GM06990 (cell line): Measurements from ENCODE around the gene KAT2B.

ENCODE experiments used
- DNase-seq: peaks from one replicate; pipeline ENCODE4 v3.0.0-alpha.2; 2011; ENCODE audit not compliant: insufficient read length; ENCODE audit errors: extremely low read depth
- H3K27me3 ChIP-seq: replicated peaks from 2 replicates; pipeline ENCODE4 v1.6.0; 2011; ENCODE audit warnings: low read length; ENCODE audit not compliant: control insufficient read depth, insufficient read depth
- H3K36me3 ChIP-seq: 2 replicates; pipeline ENCODE4 v1.5.1; 2011; ENCODE audit warnings: low read length; ENCODE audit not compliant: control insufficient read depth, insufficient read depth
- H3K4me3 ChIP-seq: replicated peaks from 2 replicates; pipeline ENCODE4 v1.5.1; 2011; ENCODE audit warnings: low read depth, mild to moderate bottlenecking, control low read depth, low read length
- TF ChIP-seq, protein P1 (sequence below): IDR thresholded peaks from 2 replicates; pipeline ENCODE4 v1.5.1; 2011; ENCODE audit warnings: low read length, control low read depth, mild to moderate bottlenecking, inconsistent platforms; ENCODE audit not compliant: insufficient read depth, poor library complexity, severe bottlenecking

The KAT2B gene

DNA sequence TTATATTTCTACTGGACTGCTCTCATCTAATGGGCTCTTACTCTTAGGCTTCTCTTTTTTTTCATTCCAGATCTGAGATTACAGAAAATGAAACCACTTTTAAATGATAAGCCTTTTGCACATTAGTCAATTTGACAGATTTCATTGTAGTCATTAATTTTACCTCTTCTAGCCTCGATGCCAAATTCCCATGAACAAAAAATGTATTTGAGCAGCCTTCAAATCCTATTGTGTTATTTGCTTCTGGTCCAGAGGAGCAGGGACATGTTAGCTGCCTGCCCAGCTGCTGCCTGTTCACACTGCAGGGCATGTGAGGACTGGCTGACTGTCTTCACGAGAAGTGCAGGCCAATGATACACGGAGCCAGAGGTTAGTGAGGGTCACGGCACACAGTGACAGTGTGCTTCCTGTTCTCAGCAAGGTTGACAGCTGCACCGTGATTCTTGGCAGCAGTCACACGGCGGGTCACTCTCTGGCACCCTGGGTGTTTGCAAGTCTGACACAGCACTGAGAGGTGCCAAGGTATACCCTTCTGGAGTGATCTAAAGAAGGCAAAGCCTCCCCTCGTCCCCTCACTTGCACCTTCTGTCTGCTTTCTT, 40.8 kb downstream of the KAT2B start:
- no peaks in the 10 kb centered on the region for H3K36me3 ChIP-seq
- no peak overlapping the region for H3K4me3 ChIP-seq
- TF ChIP-seq, protein P1, sequence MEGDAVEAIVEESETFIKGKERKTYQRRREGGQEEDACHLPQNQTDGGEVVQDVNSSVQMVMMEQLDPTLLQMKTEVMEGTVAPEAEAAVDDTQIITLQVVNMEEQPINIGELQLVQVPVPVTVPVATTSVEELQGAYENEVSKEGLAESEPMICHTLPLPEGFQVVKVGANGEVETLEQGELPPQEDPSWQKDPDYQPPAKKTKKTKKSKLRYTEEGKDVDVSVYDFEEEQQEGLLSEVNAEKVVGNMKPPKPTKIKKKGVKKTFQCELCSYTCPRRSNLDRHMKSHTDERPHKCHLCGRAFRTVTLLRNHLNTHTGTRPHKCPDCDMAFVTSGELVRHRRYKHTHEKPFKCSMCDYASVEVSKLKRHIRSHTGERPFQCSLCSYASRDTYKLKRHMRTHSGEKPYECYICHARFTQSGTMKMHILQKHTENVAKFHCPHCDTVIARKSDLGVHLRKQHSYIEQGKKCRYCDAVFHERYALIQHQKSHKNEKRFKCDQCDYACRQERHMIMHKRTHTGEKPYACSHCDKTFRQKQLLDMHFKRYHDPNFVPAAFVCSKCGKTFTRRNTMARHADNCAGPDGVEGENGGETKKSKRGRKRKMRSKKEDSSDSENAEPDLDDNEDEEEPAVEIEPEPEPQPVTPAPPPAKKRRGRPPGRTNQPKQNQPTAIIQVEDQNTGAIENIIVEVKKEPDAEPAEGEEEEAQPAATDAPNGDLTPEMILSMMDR = no peak
- H3K27me3 ChIP-seq = no peaks in the 10 kb centered on the region
- peak; percentile 44 for DNase-seq

- Histone ChIP-seq H3K36me3 (no peaks in the 10 kb centered on the region), H3K27me3 (no peaks in the 10 kb centered on the region), H3K4me3 (no peak overlapping the region)
- TF ChIP-seq, protein P1 = no peak
- no peak for DNase-seq
Measured at GRCh38 chr3:20083253-20083652, 43.0 kb downstream of the KAT2B start.

- no peak for DNase-seq
- TF ChIP-seq, protein P1 = no peak
- no peak overlapping the region for H3K4me3 ChIP-seq
- H3K36me3 ChIP-seq = no peaks in the 10 kb centered on the region
- H3K27me3 ChIP-seq = no peaks in the 10 kb centered on the region
Measured at GRCh38 chr3:20083953-20084352, 43.7 kb downstream of the KAT2B start.

- H3K27me3 ChIP-seq = no peaks in the 10 kb centered on the region
- DNase-seq = no peak
- no peak overlapping the region for H3K4me3 ChIP-seq
- no peaks in the 10 kb centered on the region for H3K36me3 ChIP-seq
- TF ChIP-seq, protein P1 = no peak
Measured at GRCh38 chr3:20091331-20092047, 51.2 kb downstream of the KAT2B start.

- Histone ChIP-seq H3K27me3 (no peaks in the 10 kb centered on the region), H3K4me3 (no peak overlapping the region), H3K36me3 (no peaks in the 10 kb centered on the region)
- TF ChIP-seq, protein P1 = no peak
- DNase-seq = no peak
Measured at GRCh38 chr3:20095470-20095869, 55.2 kb downstream of the KAT2B start.
